Cerebellar cortex (tissue), 1 donor: ENCODE measurements around the gene SH3GL2.

Source experiments
- DNase-seq: peaks from one replicate; pipeline ENCODE4 v3.0.0-alpha.2; 2015; ENCODE audit warnings: low spot score

SH3GL2 gene

GRCh38 chr9:17611342-17611741 lies 32.5 kb downstream of the SH3GL2 start:
- no peak for DNase-seq

GRCh38 chr9:17611917-17612316 lies 33.1 kb downstream of the SH3GL2 start:
- DNase-seq: peak; percentile 77

- no peak for DNase-seq
Observed at GRCh38 chr9:17613758-17614157, 34.9 kb downstream of the SH3GL2 start.

- DNase-seq: peak; percentile 92
Observed at GRCh38 chr9:17614250-17614649, 35.4 kb downstream of the SH3GL2 start.

- DNase-seq: no peak
Observed at GRCh38 chr9:17614903-17615302, 36.0 kb downstream of the SH3GL2 start.

- peak; percentile 89 for DNase-seq
Observed at GRCh38 chr9:17622141-17622540, 43.3 kb downstream of the SH3GL2 start.

GRCh38 chr9:17622749-17623148 lies 43.9 kb downstream of the SH3GL2 start:
- no peak for DNase-seq

GRCh38 chr9:17623965-17624364 lies 45.1 kb downstream of the SH3GL2 start:
- DNase-seq: peak; percentile 86

GRCh38 chr9:17624571-17624970 lies 45.7 kb downstream of the SH3GL2 start:
- DNase-seq: peak; percentile 52

GRCh38 chr9:17625644-17626388 lies 47.0 kb downstream of the SH3GL2 start:
- peak; percentile 95 for DNase-seq

- peak; percentile 97 for DNase-seq
Observed at GRCh38 chr9:17627641-17628040, 48.8 kb downstream of the SH3GL2 start.

- no peak for DNase-seq
Observed at GRCh38 chr9:17628624-17629023, 49.8 kb downstream of the SH3GL2 start.

GRCh38 chr9:17630531-17630949 lies 51.7 kb downstream of the SH3GL2 start:
- peak; percentile 31 for DNase-seq

- no peak for DNase-seq
Observed at GRCh38 chr9:17631396-17631795, 52.5 kb downstream of the SH3GL2 start.

GRCh38 chr9:17632994-17633393 lies 54.1 kb downstream of the SH3GL2 start:
- no peak for DNase-seq

GRCh38 chr9:17635115-17635890 lies 56.4 kb downstream of the SH3GL2 start:
- DNase-seq: no peak

GRCh38 chr9:17636349-17636748 lies 57.5 kb downstream of the SH3GL2 start:
- no peak for DNase-seq

- DNase-seq: no peak
Observed at GRCh38 chr9:17636821-17637220, 58.0 kb downstream of the SH3GL2 start.

GRCh38 chr9:17637229-17637628 lies 58.4 kb downstream of the SH3GL2 start:
- no peak for DNase-seq

GRCh38 chr9:17648516-17648915 lies 69.7 kb downstream of the SH3GL2 start:
- DNase-seq: no peak

GRCh38 chr9:17651725-17652124 lies 72.9 kb downstream of the SH3GL2 start:
- peak; percentile 63 for DNase-seq

- DNase-seq: peak; percentile 54
Observed at GRCh38 chr9:17653947-17654465, 75.1 kb downstream of the SH3GL2 start.

GRCh38 chr9:17656889-17657288 lies 78.0 kb downstream of the SH3GL2 start:
- no peak for DNase-seq
